Effector memory CD4-positive, alpha-beta T cell (primary cell): ENCODE results near the gene BRD7.

ENCODE experiments used
- DNase-seq, 3 donors: peaks; one replicate each; pipeline ENCODE4 v3.0.0-alpha.2; 2020
- H3K27ac ChIP-seq: 2 replicates; pipeline ENCODE4 v1.7.0; 2013; ENCODE audit warnings: mild to moderate bottlenecking, low read length, moderate library complexity; ENCODE audit not compliant: insufficient read depth, poor library complexity, severe bottlenecking
- H3K27me3 ChIP-seq: replicated peaks from 2 replicates; pipeline ENCODE4 v1.7.0; 2013; ENCODE audit warnings: mild to moderate bottlenecking, low read length; ENCODE audit not compliant: insufficient read depth, control insufficient read depth, poor library complexity, severe bottlenecking
- H3K36me3 ChIP-seq: 2 replicates; pipeline ENCODE4 v1.7.0; 2013; ENCODE audit warnings: mild to moderate bottlenecking, low read length, moderate library complexity; ENCODE audit not compliant: control insufficient read depth, insufficient read depth
- H3K4me1 ChIP-seq: 2 replicates; pipeline ENCODE4 v1.7.0; 2013; ENCODE audit warnings: low read length, mild to moderate bottlenecking; ENCODE audit not compliant: control insufficient read depth, insufficient read depth, poor library complexity, severe bottlenecking
- H3K4me3 ChIP-seq: 2 replicates; pipeline ENCODE4 v1.7.0; 2013; ENCODE audit warnings: low read length, low read depth, mild to moderate bottlenecking; ENCODE audit not compliant: insufficient read depth, poor library complexity, severe bottlenecking
- H3K9me3 ChIP-seq: 2 replicates; pipeline ENCODE4 v1.7.0; 2013; ENCODE audit warnings: mild to moderate bottlenecking, low read length, moderate library complexity; ENCODE audit not compliant: control insufficient read depth

The BRD7 gene

GRCh38 chr16:50400312-50400966, 31.7 kb upstream of the BRD7 start:
- no peaks in the 10 kb centered on the region for H3K27me3 ChIP-seq
- no peaks in the 10 kb centered on the region for H3K9me3 ChIP-seq
- H3K4me1 ChIP-seq, result peaks cover 8% of the 10 kb centered on the region
- H3K4me3 ChIP-seq, result no peak overlapping the region
- DNase-seq, result no peak
- no peaks in the 10 kb centered on the region for H3K36me3 ChIP-seq
- no peak overlapping the region for H3K27ac ChIP-seq

- H3K9me3 ChIP-seq, result no peaks in the 10 kb centered on the region
- H3K27ac ChIP-seq, result no peak overlapping the region
- no peaks in the 10 kb centered on the region for H3K36me3 ChIP-seq
- H3K4me1 ChIP-seq, result peaks cover 8% of the 10 kb centered on the region
- no peak for DNase-seq
- H3K27me3 ChIP-seq, result no peaks in the 10 kb centered on the region
- no peak overlapping the region for H3K4me3 ChIP-seq
These were observed 30.6 kb upstream of the BRD7 start for GRCh38 chr16:50399411-50399810.

GRCh38 chr16:50398336-50398735, 29.5 kb upstream of the BRD7 start:
- Histone ChIP-seq H3K4me3 (no peak overlapping the region), H3K9me3 (no peaks in the 10 kb centered on the region), H3K27me3 (no peaks in the 10 kb centered on the region), H3K4me1 (peaks cover 8% of the 10 kb centered on the region), H3K36me3 (no peaks in the 10 kb centered on the region), H3K27ac (no peak overlapping the region)
- DNase-seq, result no peak

GRCh38 chr16:50396761-50397535, 28.2 kb upstream of the BRD7 start:
- Histone ChIP-seq H3K27me3 (no peaks in the 10 kb centered on the region), H3K4me1 (peaks cover 8% of the 10 kb centered on the region), H3K4me3 (no peak overlapping the region), H3K9me3 (no peaks in the 10 kb centered on the region), H3K36me3 (no peaks in the 10 kb centered on the region), H3K27ac (no peak overlapping the region)
- DNase-seq, result no peak

GRCh38 chr16:50395763-50396710, 27.2 kb upstream of the BRD7 start:
- no peaks in the 10 kb centered on the region for H3K9me3 ChIP-seq
- no peak for DNase-seq
- peaks cover 8% of the 10 kb centered on the region for H3K4me1 ChIP-seq
- peak overlapping the region; percentile 31 for H3K27ac ChIP-seq
- H3K4me3 ChIP-seq, result no peak overlapping the region
- H3K27me3 ChIP-seq, result no peaks in the 10 kb centered on the region
- no peaks in the 10 kb centered on the region for H3K36me3 ChIP-seq

GRCh38 chr16:50393858-50394802, 25.3 kb upstream of the BRD7 start:
- Histone ChIP-seq H3K9me3 (no peaks in the 10 kb centered on the region), H3K4me1 (peaks cover 8% of the 10 kb centered on the region), H3K27ac (no peak overlapping the region), H3K36me3 (no peaks in the 10 kb centered on the region), H3K4me3 (no peak overlapping the region), H3K27me3 (no peaks in the 10 kb centered on the region)
- no peak for DNase-seq

GRCh38 chr16:50393416-50393815, 24.6 kb upstream of the BRD7 start:
- Histone ChIP-seq H3K27me3 (no peaks in the 10 kb centered on the region), H3K9me3 (no peaks in the 10 kb centered on the region), H3K4me1 (peaks cover 8% of the 10 kb centered on the region), H3K36me3 (no peaks in the 10 kb centered on the region), H3K27ac (no peak overlapping the region), H3K4me3 (no peak overlapping the region)
- DNase-seq, result no peak

- H3K27ac ChIP-seq, result no peak overlapping the region
- H3K36me3 ChIP-seq, result no peaks in the 10 kb centered on the region
- no peaks in the 10 kb centered on the region for H3K9me3 ChIP-seq
- H3K27me3 ChIP-seq, result no peaks in the 10 kb centered on the region
- DNase-seq, result no peak
- peaks cover 7% of the 10 kb centered on the region for H3K4me1 ChIP-seq
- H3K4me3 ChIP-seq, result no peak overlapping the region
These were observed 22.3 kb upstream of the BRD7 start for GRCh38 chr16:50390914-50391716.

GRCh38 chr16:50390371-50390771, 21.6 kb upstream of the BRD7 start:
- H3K36me3 ChIP-seq, result no peaks in the 10 kb centered on the region
- no peaks in the 10 kb centered on the region for H3K9me3 ChIP-seq
- no peak for DNase-seq
- H3K4me3 ChIP-seq, result no peak overlapping the region
- H3K27me3 ChIP-seq, result no peaks in the 10 kb centered on the region
- no peaks in the 10 kb centered on the region for H3K4me1 ChIP-seq
- no peak overlapping the region for H3K27ac ChIP-seq
